Cardiac fibroblast (primary cell): ENCODE data around the gene TRABD2B.

Experiments
- DNase-seq, 2 donors: peaks; one replicate each; pipeline versions ENCODE4 v3.0.0 to v3.0.0-alpha.2; 2010; ENCODE audit warnings: low read depth in 2 of 2
- H3K4me3 ChIP-seq, 2 donors: replicated peaks in 1 of 2; 1 replicate in 1 of 2; 2 replicates in 1 of 2; pipeline ENCODE4 v1.5.1; 2011; ENCODE audit warnings: low read depth in 2 of 2, low read length in 2 of 2, mild to moderate bottlenecking in 2 of 2, moderate library complexity in 1 of 2
- TF ChIP-seq, protein P1 (sequence below): IDR thresholded peaks from one replicate; pipeline ENCODE4 v1.5.1; 2011; ENCODE audit warnings: low read depth, mild to moderate bottlenecking, low read length, inconsistent platforms

TRABD2B gene

GRCh38 chr1:48007047-48007446 is 9.9 kb upstream of the TRABD2B start:
- no peak overlapping the region for H3K4me3 ChIP-seq
- peak in 1 of 2 donors; percentile 57 for DNase-seq
- TF ChIP-seq, protein P1, sequence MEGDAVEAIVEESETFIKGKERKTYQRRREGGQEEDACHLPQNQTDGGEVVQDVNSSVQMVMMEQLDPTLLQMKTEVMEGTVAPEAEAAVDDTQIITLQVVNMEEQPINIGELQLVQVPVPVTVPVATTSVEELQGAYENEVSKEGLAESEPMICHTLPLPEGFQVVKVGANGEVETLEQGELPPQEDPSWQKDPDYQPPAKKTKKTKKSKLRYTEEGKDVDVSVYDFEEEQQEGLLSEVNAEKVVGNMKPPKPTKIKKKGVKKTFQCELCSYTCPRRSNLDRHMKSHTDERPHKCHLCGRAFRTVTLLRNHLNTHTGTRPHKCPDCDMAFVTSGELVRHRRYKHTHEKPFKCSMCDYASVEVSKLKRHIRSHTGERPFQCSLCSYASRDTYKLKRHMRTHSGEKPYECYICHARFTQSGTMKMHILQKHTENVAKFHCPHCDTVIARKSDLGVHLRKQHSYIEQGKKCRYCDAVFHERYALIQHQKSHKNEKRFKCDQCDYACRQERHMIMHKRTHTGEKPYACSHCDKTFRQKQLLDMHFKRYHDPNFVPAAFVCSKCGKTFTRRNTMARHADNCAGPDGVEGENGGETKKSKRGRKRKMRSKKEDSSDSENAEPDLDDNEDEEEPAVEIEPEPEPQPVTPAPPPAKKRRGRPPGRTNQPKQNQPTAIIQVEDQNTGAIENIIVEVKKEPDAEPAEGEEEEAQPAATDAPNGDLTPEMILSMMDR: no peak

DNA sequence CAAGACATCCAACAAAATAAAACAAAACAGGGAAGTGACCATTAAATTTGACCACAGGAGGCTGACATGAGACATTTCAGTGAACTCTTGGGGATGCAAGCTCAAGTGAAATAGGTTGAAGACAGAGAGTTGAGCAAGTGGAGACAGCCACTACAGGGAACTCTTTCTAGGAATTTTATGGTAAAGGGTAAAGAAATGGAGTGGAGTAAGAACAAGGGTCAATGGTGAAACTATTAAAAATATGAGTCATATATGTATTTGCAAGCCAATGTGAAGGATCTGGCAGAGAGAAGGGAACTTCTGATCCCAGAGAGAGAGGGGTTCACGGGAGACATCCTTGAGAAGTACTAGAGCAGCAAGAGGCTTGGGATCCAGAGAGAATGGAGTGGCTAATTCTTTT is 9.1 kb upstream of the TRABD2B start:
- DNase-seq: peak in 1 of 2 donors; percentile 54
- no peak overlapping the region for H3K4me3 ChIP-seq
- TF ChIP-seq, protein P1: no peak

- DNase-seq: no peak
- H3K4me3 ChIP-seq: no peak overlapping the region
- TF ChIP-seq, protein P1: no peak
Measured at GRCh38 chr1:48005253-48006117, 8.3 kb upstream of the TRABD2B start.

GRCh38 chr1:48003741-48004531 is 6.8 kb upstream of the TRABD2B start:
- no peak for DNase-seq
- TF ChIP-seq, protein P1: no peak
- no peak overlapping the region for H3K4me3 ChIP-seq

DNA sequence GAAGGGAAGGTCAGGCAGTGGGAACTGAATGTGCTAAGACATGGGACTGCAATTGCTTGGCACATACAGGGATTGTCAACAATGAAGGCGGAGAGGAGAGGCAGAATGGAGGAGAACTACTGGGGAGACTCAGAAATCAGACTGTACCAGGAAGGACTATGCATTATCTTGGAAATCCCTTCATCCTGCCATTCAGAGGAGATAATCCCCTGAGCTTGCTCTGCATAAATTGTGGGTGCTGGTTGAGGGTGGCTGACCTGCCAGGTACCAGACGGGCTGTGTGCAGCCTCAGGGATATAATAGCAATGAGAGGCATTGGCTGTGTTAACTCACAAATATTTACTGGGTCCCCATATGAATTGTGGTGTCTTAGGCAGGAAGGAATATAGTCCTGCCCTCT is 5.0 kb upstream of the TRABD2B start:
- DNase-seq: no peak
- TF ChIP-seq, protein P1: no peak
- H3K4me3 ChIP-seq: no peak overlapping the region

- TF ChIP-seq, protein P1: no peak
- H3K4me3 ChIP-seq: no peak overlapping the region
- no peak for DNase-seq
Measured at GRCh38 chr1:48001696-48002095, 4.5 kb upstream of the TRABD2B start.
